GM19239 (cell line): ENCODE measurements around the gene RPL19.

Experiments
- DNase-seq: peaks from one replicate; pipeline ENCODE4 v3.0.0; 2011; ENCODE audit warnings: low spot score; ENCODE audit not compliant: insufficient read length
- FAIRE-seq: peaks from 2 replicates; lab custom pipeline; 2011; peaks lifted over from hg19 to GRCh38; lab: Jason Lieb, UNC

RPL19 gene

DNA sequence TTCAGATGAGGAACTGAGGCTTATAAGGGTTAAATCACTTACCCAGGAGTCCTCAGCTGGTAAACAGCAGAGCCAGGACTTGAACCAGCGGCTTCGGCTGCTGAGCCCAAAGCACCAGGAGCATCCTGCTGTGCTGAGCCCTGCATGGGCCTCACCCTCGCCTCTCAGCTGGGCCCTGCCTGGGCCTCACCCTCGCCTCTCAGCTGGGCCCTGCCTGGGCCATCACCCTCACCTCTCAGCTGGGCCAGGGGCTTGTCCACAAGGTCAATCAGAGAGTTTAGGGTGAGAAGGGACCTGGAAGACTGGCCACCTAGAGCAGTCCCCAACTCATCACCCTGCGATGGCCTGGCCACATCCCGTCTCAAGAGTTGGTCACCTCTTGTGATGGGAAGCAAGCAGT is 21.5 kb downstream of the RPL19 start:
- FAIRE-seq (no peak), DNase-seq (no peak)

DNA sequence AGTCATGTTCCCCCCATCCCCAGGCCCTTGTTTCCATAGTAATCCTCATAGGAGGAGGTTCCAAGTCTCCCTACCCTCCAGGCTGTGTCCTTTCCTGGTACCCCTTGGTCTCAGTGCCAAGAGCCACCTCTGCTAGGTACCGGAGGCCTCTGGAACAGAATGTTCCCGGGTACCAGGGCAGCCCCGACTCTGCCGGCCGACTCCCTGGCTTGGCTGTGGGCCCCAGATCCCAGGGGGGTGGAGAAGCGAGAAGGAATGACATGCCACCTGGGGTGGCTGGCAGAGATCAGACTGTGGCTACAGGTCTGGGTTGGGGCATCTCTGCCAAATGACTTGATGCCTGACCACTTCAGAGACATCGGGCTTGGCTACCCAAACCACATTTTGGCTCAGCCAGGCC is 22.1 kb downstream of the RPL19 start:
- FAIRE-seq (no peak), DNase-seq (no peak)

DNA sequence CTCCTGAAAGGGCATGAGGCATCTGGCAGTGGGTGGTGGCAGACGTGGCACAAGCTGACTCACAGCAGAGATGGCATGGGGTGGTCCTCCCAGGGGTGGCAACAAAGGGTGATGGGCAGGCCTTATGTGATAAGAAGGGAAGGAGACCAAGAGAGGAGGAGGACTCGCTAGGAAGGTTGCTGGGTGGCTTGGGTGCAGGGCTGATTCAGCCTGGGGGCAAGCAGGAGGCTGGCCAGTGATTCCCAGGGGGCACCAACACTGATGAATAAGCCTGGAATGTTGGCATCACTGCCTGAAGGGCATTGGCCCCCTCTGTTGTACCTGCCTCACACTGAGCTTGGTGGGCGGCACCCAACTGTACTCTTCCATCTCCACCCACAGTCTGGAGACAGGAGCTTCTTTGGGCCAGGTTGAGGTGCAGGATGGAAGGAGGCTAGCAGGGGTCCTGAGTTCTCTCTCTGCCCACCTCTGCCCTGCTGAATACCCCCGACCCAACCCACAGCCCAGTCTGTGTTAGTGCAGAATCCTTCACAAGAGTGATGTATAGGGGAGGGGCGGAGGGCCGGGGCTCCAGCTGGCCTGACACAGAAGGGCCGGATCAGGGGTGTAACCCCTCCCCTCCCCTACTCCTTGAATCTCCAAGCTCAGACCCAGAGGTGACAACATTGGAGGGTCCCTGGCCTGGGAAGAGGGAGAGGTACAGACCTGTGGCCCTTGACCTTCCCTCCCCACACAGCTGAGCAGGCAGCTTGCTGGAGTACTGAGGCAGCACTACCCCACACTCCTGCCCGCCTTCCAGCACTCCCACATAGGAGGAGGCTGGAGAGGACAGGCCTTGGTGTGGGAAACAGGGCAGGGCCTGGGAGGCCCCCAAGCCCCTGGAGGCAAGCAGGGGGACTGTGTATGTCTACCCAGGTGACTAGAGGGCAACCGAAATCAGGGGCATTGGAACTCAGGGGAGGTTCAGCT is 23.1 kb downstream of the RPL19 start:
- FAIRE-seq, result no peak
- DNase-seq, result no peak

DNA sequence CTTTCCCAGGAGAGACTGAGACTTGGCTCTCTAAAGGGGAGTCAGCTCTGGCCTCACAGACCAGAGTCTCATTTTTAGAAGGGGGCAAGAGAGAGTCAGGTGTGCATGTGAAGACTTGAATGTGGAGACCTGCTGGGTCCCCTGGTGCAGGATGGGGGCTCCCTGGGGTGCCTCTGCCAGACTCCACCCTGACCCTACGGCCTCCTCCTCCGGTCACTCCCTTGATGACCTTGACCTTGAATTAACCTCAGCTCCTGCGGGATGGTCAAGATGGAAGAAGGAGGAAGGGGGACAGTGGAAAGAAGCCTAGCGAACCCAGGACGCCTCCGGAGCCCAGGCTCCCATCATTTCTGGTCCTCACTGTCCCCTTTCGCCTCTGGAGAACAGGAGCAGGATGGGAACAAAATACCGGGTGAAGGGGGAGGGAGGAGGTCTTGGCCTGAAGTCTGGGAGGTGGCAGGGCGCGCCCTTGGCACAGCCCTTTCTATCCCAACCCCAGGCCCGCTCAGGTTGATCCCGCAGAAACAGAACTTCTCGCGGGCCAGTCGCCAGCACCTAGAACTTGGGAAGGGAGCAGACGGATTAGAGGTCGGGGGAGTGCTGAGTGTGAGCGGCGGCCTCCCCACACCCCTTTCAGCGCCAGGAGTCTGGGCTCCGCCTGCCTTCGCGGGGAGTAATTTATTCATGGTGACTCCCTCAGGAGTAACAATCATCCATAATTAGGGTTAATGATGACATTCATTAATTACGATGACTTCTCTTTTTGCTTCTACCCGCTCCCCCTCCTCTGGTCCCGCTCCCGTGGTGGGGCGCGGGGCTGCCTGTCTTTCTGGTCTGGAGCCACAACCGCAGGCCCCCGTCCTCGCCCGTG is 24.1 kb downstream of the RPL19 start:
- DNase-seq (no peak), FAIRE-seq (no peak)

DNA sequence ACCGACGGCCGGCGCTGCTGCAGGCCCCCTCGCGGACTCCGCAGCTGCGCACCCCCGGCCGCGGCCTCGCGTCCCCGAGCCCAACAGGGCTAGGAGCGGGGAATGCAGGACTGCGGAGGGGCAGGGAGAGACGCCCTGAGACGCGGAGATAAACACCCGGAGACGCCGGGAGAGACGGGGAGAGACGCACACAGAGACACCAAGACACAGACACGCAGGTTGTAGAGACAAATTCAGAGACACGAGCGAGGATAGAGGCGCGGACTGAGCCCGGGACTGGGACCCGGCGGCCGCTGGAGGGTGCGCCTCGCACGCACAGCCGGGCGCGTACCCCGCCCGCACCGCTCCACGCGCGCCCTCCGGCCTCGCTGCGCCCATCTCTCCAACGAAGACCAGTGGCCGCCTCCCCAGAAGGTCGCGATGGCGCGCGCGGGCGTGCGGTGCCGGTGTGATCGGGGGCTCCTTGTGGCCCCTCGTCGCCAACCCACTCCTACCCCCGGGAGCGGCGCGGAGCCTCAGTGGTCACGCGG is 24.8 kb downstream of the RPL19 start:
- FAIRE-seq, result no peak
- no peak for DNase-seq

DNA sequence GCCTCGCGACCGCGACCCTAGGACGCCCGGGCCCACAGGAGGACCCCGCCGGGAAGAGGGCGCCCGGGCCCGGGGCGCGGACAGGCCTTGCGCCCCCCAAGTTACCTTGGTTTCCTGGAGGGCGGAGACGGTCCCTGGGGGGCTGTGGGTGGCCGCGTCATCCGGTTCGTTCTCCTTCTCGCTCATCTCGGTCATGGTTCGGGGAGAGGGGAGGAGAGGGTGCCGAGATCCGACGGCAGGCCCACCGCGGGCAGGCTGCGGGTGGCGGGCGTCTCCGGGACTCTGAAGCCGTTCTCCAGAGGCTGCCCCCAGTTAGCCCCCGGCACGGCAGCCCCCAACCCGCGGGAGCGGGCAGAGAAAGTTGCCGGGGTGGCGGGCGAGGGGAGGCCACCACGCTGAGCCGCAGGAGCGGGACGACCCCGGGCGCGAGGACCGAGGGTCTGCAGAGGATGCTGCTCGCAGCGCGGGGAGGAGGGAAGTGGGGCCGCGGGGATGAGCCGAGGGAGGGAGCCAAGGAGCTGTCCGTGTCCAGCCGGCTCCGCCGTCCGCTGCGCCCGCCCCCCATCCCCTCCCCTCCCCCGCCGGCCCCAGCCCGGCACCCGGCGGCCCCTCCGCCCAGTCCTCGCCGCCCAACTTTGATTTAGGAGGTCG is 25.4 kb downstream of the RPL19 start, which contains the start of gene STAC2:
STAC2 (minus strand) TSS at position 638 of the 651 bp plus-strand sequence; CDS start at position 195, 443 bp downstream.
- no peak for DNase-seq
- FAIRE-seq, result no peak

DNA sequence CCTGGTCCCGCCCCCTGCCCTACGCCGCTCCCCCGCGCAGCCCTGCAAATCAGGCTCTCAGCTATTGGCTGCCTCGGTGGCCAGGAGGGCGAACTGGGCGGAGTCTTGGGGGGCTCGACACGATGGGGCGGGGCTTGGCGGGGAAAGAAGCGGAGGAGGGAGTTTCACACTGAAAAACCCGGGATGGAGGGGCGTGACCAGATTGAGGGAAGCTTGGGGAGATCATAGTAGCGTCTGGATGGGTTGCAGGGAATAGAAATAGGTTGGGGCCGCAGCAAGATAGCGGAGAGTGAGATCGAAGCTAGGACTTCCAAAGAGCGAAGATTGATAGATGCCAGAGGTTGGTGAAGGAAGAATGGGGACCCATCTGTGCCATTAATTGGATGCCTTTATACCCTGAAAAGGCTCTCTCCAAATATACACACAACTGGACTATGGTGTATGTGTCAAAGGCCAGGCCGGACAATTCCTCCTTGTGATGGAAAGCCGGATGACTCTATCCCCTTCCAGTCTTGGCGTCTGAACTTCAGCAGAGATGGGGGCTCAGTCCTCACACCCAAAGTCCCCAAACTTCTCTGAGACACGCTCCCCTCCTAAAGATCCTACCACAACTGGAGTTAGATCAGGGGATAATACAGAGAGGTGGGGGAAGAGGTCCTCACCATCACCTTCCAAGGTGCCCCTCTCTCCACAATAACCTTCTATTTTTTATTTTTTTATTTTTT is 26.0 kb downstream of the RPL19 start:
- no peak for FAIRE-seq

DNA sequence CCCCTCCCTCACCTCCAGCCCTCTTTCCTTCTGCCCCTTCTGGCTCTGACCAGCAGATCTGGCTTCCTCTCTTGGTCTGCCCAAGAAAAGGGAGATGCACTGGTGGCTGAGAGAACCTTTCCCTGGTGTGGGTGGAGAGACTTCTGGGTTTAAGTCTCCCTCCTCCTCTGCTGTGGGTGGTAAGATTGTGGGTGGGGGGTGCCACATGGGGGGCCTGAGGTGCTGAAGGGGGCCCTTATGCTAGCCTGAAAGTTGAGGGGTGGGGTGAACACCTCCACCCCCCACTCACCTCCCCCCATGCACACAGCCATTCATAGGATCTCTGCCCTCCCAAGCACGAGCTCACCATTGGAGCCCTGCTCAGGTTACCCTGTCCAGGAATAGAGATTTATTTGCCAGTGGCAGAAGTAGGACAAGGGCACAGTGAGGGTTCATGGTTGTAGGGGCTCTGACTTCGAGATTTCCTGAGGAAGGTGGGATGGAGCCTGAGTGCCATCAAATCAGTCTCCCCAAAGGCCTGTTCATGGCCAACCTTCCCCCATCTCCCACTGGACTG is 27.4 kb downstream of the RPL19 start:
- no peak for FAIRE-seq
- DNase-seq, result no peak

More for the DNA sequence above, 26.0 kb downstream of the RPL19 start:
- DNase-seq, result no peak

DNA sequence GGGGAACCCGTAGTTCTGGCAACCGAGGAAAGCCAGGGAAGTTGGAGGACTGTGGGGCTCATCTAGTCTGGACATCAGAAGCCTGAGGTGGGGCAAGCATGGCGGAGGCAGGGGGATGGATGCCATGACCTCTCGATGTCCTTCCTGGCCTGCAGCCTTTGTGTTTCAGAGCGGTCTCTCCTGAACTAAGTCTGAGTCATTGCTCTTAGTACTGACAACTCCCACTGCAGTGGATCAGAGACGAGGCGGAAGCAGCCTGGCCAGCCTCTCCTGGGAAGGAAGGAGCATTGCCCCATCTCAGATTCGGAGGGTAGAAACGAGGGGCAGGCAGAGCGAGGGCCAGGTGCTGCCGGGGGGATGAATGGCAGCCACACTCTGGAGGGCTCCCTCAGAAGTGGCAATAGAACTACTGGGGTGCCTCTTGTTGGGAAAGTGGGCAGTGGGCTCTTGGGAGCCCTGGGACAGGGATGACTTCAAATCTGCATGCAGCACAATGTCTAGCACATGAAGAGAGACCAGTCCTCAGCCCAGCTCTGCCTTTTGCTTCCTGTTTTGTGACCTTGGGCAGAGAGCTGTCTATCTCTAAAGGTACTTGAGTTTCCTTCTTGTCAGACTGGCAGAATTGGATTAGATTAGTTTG is 29.3 kb downstream of the RPL19 start:
- no peak for FAIRE-seq

DNA sequence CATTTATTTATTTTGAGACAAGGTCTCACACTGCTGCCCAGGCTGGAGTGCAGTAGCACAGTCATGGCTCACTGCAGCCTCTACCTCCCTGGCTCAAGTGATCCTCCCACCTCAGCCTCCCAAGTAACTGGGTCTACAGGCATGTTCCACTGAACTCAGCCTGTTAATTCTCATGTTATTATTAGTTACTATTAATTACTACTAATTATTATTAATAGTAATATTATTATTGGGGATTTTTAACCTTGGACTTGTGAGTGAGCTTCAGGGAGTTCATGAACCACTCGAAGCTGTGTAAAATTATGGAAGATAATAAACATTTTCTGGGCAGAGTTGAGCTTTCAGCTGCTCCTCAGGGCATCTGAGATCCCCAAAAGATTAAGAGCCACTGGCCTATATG is 30.3 kb downstream of the RPL19 start:
- DNase-seq, result no peak
- no peak for FAIRE-seq

More for the DNA sequence above, 29.3 kb downstream of the RPL19 start:
- DNase-seq, result no peak

DNA sequence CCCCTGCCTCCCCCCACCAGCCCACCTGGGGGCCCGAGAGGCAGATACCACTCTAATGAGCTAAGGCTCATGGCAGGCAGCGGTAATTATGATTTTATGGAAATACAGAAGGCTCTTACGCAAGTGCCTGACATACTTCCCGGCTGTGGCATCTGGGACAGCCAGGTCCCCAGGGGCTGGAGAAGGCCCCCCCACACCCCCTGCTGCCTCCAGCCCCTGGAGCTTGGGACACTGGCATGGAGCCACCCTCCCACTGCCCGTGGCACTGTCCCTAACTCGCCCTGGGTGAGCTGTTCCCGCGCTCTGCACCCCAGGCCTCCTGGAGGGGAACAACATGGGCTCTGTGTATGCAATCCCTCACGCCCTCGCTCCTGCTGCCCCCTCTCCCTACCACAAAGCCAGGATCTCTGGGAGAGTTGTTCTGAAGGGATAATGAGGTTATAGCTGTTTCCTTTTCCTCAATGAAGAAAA is 31.0 kb downstream of the RPL19 start:
- FAIRE-seq (no peak), DNase-seq (no peak)

DNA sequence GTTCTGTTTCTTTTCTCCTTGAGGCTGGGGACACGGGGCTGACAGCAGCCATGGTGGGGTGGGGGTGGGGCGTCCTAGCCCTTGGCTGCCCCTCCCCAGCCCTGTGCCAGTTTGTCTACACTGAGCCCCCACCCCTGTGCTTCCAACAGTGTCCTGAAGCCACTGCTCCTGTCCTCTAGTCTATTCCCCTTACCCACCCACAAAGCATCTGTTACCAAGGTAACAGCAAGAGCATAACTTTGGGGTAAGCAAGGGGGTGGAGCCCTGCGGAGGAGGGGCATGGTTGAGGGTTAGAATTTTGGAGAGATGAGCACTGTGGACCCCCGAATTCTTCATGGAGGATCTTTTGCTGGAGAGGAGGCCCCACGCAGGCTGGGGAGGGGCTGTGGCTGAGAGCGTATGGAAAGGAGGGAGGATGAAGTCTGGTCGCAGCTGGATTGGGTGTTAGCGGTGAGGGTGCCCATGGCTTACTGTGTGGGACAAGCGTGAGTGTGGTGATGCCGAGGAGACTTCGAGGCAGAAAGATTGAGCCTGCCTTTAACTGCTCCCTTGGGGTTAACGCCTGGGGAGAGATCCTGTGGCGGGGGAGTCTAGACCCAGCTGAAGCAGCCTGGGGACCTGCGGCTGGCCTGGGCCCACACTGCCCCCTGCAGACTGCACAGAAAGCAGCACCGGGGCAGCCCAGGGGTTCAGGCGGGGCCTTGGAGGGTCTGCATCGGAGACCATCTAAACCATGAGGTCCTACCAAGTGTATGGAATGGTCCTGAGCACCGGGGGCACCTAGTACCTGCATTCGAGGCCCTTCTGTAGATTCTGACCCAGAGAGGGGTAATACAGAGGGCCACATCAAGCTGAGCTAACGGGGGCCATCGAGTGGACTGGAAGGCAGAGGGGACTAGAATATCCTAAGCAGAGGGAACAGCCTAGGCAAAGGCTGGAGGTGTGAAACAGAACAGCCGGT is 31.8 kb downstream of the RPL19 start:
- FAIRE-seq (no peak), DNase-seq (peak; percentile 78)

DNA sequence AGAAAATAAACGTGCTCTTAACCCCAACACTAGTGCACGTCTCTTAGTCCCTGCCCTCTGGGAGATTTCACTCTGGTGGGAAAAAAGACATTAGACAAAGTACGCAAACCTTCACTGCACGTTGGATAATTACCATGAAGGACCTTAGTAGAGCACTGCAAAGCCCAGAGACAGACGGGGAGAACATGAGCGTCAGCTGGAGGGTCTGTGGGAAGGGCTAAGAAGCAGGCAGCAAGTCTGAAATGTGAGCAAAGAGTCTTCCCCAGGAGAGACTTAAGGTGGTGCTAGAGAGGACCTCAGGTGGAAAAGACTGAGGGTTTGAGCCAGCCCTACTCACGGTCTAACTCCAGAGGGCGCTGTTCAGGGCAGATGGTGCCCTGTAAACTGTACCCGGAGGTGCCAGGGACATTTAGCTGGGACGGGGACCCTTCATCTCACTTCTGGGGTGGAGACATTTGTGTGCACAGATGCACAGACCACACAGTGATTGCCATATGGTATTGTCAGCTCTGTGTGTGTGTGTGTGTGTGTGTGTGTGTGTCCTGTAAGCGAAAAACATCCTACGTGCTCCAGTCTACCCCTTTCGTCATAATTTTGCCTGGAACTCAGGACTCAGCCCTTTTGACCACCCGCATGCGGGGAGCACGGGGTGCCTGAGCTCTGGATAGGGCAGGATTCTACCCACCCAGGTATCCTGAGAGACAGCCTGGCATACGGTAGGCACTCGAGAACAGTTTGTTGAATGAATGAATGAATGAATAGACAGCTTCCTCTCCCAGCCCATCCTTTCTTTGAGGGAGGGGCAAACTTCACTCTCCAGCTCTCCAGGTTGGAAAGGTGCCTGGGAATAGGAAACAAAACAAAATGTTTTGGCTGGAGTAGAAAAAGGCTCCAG is 35.7 kb downstream of the RPL19 start:
- DNase-seq (peak; percentile 64), FAIRE-seq (no peak)

DNA sequence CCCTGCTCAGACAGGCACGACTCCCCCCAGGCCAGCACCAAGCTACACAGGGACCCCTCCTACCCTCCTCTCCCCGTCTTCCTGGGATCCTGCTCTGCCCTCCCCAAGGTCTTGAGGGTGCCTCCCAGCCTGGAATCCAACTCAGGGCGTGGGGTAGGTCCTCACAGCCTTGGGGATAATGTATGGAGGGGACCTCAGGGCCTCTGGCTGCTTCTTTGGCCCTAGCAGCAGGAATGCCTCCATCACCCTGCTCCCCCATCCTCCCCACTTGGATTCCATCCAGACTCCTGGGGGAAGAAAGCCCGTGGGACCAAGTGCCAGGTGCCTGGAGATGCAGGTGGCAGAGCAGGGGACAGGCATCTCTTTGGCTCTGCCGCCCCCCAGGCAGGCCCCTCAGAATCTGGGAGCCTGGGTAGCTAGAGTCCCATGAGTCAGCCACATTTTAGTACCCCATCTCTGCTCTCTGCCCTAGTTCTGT is 36.4 kb downstream of the RPL19 start:
- FAIRE-seq, result no peak
- DNase-seq, result no peak

DNA sequence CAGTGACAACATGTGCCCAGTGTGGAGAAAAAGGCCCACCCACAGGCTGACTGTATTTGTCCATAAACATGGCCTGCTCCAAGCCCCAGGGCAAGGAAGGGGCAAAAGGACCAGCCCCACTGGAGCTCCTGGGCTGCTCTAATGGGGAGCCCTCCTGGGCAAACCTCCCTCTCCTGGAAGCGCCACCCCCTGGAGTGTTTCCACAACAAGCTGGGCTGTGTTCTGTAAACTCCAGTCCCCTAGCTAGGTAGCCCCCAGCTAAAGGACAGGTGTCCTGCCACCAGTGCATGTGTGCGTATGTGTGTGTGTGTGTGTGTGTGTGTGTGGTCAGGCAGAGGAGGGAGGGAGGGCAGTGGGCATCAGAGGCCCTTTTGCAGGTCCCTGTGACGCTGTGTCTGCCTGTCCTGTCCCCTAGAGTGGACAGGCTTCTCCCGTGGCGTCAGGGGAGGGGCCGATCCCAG is 36.9 kb downstream of the RPL19 start:
- FAIRE-seq, result no peak

DNA sequence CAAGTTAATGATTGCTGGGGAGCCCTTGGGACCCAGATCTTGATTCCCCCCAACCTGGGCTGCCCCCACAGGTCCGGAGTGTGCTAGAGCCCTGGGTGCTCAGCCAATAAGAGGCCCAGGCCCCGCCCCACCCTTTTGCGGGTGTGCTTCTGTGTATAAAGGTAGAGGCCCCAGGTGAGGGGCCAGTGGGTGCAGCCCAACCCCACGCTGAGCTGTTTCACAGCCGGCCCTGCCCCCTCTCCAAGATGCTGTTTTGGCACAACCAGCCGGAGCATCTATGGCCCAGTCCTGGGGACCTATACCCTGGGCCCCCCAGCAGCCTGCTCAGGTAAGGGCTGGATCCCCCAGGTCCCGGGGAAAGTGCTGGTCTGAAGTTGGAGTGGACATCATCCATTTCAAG is 37.5 kb downstream of the RPL19 start:
- FAIRE-seq, result no peak
- no peak for DNase-seq

More for the DNA sequence above, 36.9 kb downstream of the RPL19 start:
- no peak for DNase-seq
